CD14-positive monocyte (primary cell): ENCODE measurements around the gene SLC39A1. TPM values are rescaled to one million over a fixed set of nuclear protein-coding genes. Genes with fewer than 3 reads are reported as not detected.
"Not testable (repeated sequence)": the region's sequence is repeated elsewhere in the genome, so short reads cannot be mapped to it uniquely, and the experiment has no call there.

Experiments
- DNase-seq, 3 donors: peaks; one replicate each; pipeline ENCODE4 v3.0.0-alpha.2; 2011 to 2022
- H2AFZ ChIP-seq: 2 replicates; pipeline ENCODE4 v1.6.0; 2012; ENCODE audit warnings: mild to moderate bottlenecking, low read depth, low read length, inconsistent platforms; ENCODE audit not compliant: insufficient read depth, poor library complexity, severe bottlenecking
- H3K27ac ChIP-seq, 2 donors: 1 replicate in 1 of 2; 2 replicates in 1 of 2; pipeline ENCODE4 v1.5.1; 2012 to 2013; ENCODE audit warnings: low read length in 2 of 2, control low read depth in 1 of 2, inconsistent platforms in 1 of 2, low read depth in 1 of 2, mild to moderate bottlenecking in 1 of 2
- H3K27me3 ChIP-seq, 2 donors: one replicate each; pipeline versions ENCODE4 v1.6.0 to v1.6.1; 2011 to 2013; ENCODE audit warnings: low read length in 2 of 2; ENCODE audit not compliant: control insufficient read depth in 2 of 2, insufficient read depth in 2 of 2
- H3K36me3 ChIP-seq, 2 donors: replicated peaks in 1 of 2; 1 replicate in 1 of 2; 2 replicates in 1 of 2; pipeline versions ENCODE4 v1.5.1 to v1.6.1; 2012 to 2013; ENCODE audit warnings: low read length in 2 of 2, control low read depth in 1 of 2, inconsistent platforms in 1 of 2, mild to moderate bottlenecking in 1 of 2; ENCODE audit not compliant: insufficient read depth in 2 of 2, control insufficient read depth in 1 of 2
- H3K4me1 ChIP-seq, 2 donors: 1 replicate in 1 of 2; 2 replicates in 1 of 2; pipeline versions ENCODE4 v1.5.1 to v1.6.1; 2012 to 2013; ENCODE audit warnings: low read length in 2 of 2, control low read depth in 1 of 2, inconsistent platforms in 1 of 2, mild to moderate bottlenecking in 1 of 2, moderate library complexity in 1 of 2; ENCODE audit not compliant: insufficient read depth in 2 of 2, control insufficient read depth in 1 of 2
- H3K4me2 ChIP-seq: replicated peaks from 2 replicates; pipeline ENCODE3; 2012; ENCODE audit warnings: low read length, moderate library complexity, mild to moderate bottlenecking; ENCODE audit not compliant: poor library complexity, severe bottlenecking; ENCODE audit errors: extremely low read depth
- H3K4me3 ChIP-seq, 3 experiments: fragments of 200-600 bp in 1 of 3; sonication (generic) in 1 of 3; replicated peaks in 1 of 3; 1 replicate in 2 of 3; 2 replicates in 1 of 3; pipeline ENCODE4 v1.5.1; 2011 to 2013; ENCODE audit warnings: low read length in 3 of 3, mild to moderate bottlenecking in 3 of 3, control low read depth in 2 of 3, low read depth in 2 of 3, inconsistent platforms in 1 of 3, moderate library complexity in 1 of 3
- H3K79me2 ChIP-seq: 2 replicates; pipeline ENCODE4 v1.6.0; 2012; ENCODE audit warnings: mild to moderate bottlenecking, control low read depth, inconsistent platforms, low read length, moderate library complexity; ENCODE audit not compliant: insufficient read depth
- H3K9ac ChIP-seq: 2 replicates; pipeline ENCODE4 v1.6.0; 2017; ENCODE audit warnings: low read length, mild to moderate bottlenecking; ENCODE audit not compliant: insufficient read depth, poor library complexity, severe bottlenecking
- H3K9me3 ChIP-seq, 2 donors: replicated peaks in 1 of 2; 1 replicate in 1 of 2; 2 replicates in 1 of 2; pipeline versions ENCODE4 v1.5.1 to v1.6.1; 2012 to 2013; ENCODE audit warnings: low read length in 2 of 2, control low read depth in 1 of 2; ENCODE audit not compliant: control insufficient read depth in 1 of 2, insufficient read depth in 1 of 2
- H4K20me1 ChIP-seq: 2 replicates; pipeline ENCODE4 v1.6.0; 2012; ENCODE audit warnings: mild to moderate bottlenecking, low read length, control low read depth, moderate library complexity; ENCODE audit not compliant: insufficient read depth
- H3K27ac Mint-ChIP-seq, 7 donors: one replicate each; pipeline ENCODE4 v1.8.0; 2020; ENCODE audit warnings: mild to moderate bottlenecking in 7 of 7, mixed read lengths in 7 of 7, moderate library complexity in 6 of 7, inconsistent platforms in 2 of 7
- H3K27me3 Mint-ChIP-seq, 3 donors: one replicate each; pipeline ENCODE4 v1.8.0; 2021 to 2022; ENCODE audit warnings: low read depth in 3 of 3, mild to moderate bottlenecking in 3 of 3, mixed read lengths in 3 of 3, moderate library complexity in 3 of 3, inconsistent platforms in 1 of 3
- H3K36me3 Mint-ChIP-seq, 2 donors: one replicate each; pipeline ENCODE4 v1.8.0; 2020; ENCODE audit warnings: mixed read lengths in 2 of 2, inconsistent platforms in 1 of 2, mild to moderate bottlenecking in 1 of 2
- H3K4me1 Mint-ChIP-seq: one replicate; pipeline ENCODE4 v1.8.0; 2020; ENCODE audit warnings: mild to moderate bottlenecking, mixed read lengths
- H3K4me3 Mint-ChIP-seq, 2 donors: one replicate each; pipeline ENCODE4 v1.8.0; 2020; ENCODE audit warnings: mild to moderate bottlenecking in 2 of 2, mixed read lengths in 2 of 2, moderate library complexity in 1 of 2
- H3K9me3 Mint-ChIP-seq, 7 donors: one replicate each; pipeline ENCODE4 v1.8.0; 2020 to 2022; ENCODE audit warnings: mixed read lengths in 7 of 7, mild to moderate bottlenecking in 6 of 7, moderate library complexity in 6 of 7, inconsistent platforms in 2 of 7
- CTCF ChIP-seq: fragments of 200-600 bp; IDR thresholded peaks from one replicate; pipeline ENCODE4 v1.8.0; 2022; ENCODE audit warnings: antibody characterized with exemption, mild to moderate bottlenecking
- WGBS: methylation state at CpG from one replicate; pipeline ENCODE4 v1.1.5; 2013; ENCODE audit warnings: missing lambda C conversion rate; ENCODE audit not compliant: insufficient coverage; 5-methylcytosine and 5-hydroxymethylcytosine counted together
- intact Hi-C, 2 donors: fragments of 100-400 bp; cut with micrococcal nuclease; formaldehyde crosslinking; loops; one replicate each; pipeline versions ENCODE4 v1.15.0 to v1.15.1; 2023
- polyA plus RNA-seq, 3 donors: library from polyadenylated mRNA; depleted of rRNA in 1 of 3; unstranded in 2 of 3; stranded (reverse) in 1 of 3; fragments of 300-500 nt in 2 of 3; fragments of >200 nt in 1 of 3; fragmentation: Illumina TruSeq in 2 of 3; gene quantifications; 1 replicate in 2 of 3; 2 replicates in 1 of 3; pipeline ENCODE4 v1.2.3, GENCODE V29; 2012 to 2021
- small RNA-seq: library from RNA; depleted of rRNA; stranded (forward); fragments of <200 nt; gene quantifications from one replicate; pipeline ENCODE3, GENCODE V24; 2012; ENCODE audit warnings: low read depth; ENCODE audit not compliant: insufficient read length

Gene SLC39A1
- polyA plus RNA-seq, 3 donors = 37.6 to 83.1 (median 82.1) TPM

GRCh38 chr1:153912349-153912748 lies 51.0 kb downstream of the SLC39A1 start:
- no peak for TF ChIP-seq CTCF
- peaks cover 2% of the 10 kb centered on the region for H3K4me1 Mint-ChIP-seq
- H3K36me3 ChIP-seq = peaks cover 8 to 23% of the 10 kb centered on the region in 2 donors
- no peaks in the 10 kb centered on the region for H3K9me3 ChIP-seq
- peaks cover 16 to 36% of the 10 kb centered on the region in 2 donors for H3K36me3 Mint-ChIP-seq
- H3K4me3 Mint-ChIP-seq = no peak overlapping the region
- peak overlapping the region in 1 of 7 donors; percentile 6 for H3K27ac Mint-ChIP-seq
- intact Hi-C loops = no loop called here
- H3K27me3 Mint-ChIP-seq = no peaks in the 10 kb centered on the region
- no peak overlapping the region for H3K4me2 ChIP-seq
- no peaks in the 10 kb centered on the region for H3K27me3 ChIP-seq
- no peak overlapping the region for H3K9ac ChIP-seq
- H2AFZ ChIP-seq = no peak overlapping the region
- peaks cover 100% of the 10 kb centered on the region for H3K79me2 ChIP-seq
- H3K9me3 Mint-ChIP-seq = no peaks in the 10 kb centered on the region
- no peak overlapping the region for H3K27ac ChIP-seq
- no peak for DNase-seq
- no peaks in the 10 kb centered on the region for H3K4me1 ChIP-seq
- peaks cover 80% of the 10 kb centered on the region for H4K20me1 ChIP-seq
- no CpG with 5 or more reads among the region's 2 CpGs for WGBS
- no peak overlapping the region for H3K4me3 ChIP-seq

DNA sequence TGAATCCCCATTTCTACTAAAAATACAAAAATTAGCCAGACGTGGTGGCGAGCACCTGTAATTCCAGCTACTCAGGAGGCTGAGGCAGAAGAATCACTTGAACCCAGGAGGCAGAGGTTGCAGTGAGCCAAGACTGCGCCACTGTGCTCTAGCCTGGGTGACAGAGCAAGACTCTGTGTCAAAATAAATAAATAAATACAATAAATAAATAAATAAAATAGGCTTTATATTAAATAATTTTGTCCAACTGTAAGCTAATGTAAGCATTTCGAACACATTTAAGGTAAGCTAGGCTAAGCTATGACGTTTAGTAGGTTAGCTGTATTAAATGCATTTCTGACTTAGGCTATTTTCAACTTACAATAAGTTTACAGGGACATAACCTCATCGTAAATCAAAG lies 52.8 kb downstream of the SLC39A1 start:
- H3K4me1 ChIP-seq, H3K4me3 Mint-ChIP-seq, H3K27me3 ChIP-seq, H3K27me3 Mint-ChIP-seq, H3K27ac ChIP-seq, H3K9me3 Mint-ChIP-seq, H3K4me1 Mint-ChIP-seq, H3K4me2 ChIP-seq, H3K9me3 ChIP-seq, H3K9ac ChIP-seq, H3K4me3 ChIP-seq, DNase-seq, H2AFZ ChIP-seq, intact Hi-C loops: not testable (repeated sequence)
- peak overlapping the region in 1 of 7 donors; percentile 6 for H3K27ac Mint-ChIP-seq
- H4K20me1 ChIP-seq = peaks cover 80% of the 10 kb centered on the region
- peaks cover 100% of the 10 kb centered on the region for H3K79me2 ChIP-seq
- no CpG with 5 or more reads among the region's 6 CpGs for WGBS
- peaks cover 4 to 17% of the 10 kb centered on the region in 2 donors for H3K36me3 ChIP-seq
- peaks cover 15 to 39% of the 10 kb centered on the region in 2 donors for H3K36me3 Mint-ChIP-seq

Small RNAs within 50 kb of the gene (small RNA-seq; reads per million reads assigned to genes)
- gene MIR6737 = not detected

Other genes with a start within 250 kb of the SLC39A1 start
- gene INTS3, start 235.5 kb downstream of the SLC39A1 start, polyA plus RNA-seq = 10 to 100 TPM in 2 of 3 donors, 1 to 10 TPM in 1; 9.2 to 76.9 (median 15.9) TPM
- gene SLC27A3, start 188.1 kb downstream of the SLC39A1 start, polyA plus RNA-seq = 100 to 1,000 TPM in 2 of 3 donors, 10 to 100 TPM in 1; 84.5 to 123 (median 118) TPM
- 10 to 100 TPM in 1 of 3 donors, 1 to 10 TPM in 2; 1.1 to 11.0 (median 2.0) TPM for gene GATAD2B, start 40.6 kb downstream of the SLC39A1 start, polyA plus RNA-seq
- 100 to 1,000 TPM in 1 of 3 donors, 10 to 100 TPM in 1, 1 to 10 TPM in 1; 7.8 to 324 (median 10.9) TPM for gene DENND4B, start 16.8 kb downstream of the SLC39A1 start, polyA plus RNA-seq
- 10 to 100 TPM; 13.7 to 86.0 (median 21.2) TPM for gene CRTC2, start 4.9 kb downstream of the SLC39A1 start, polyA plus RNA-seq
- 1 to 10 TPM; 5.0 to 7.6 (median 6.8) TPM for gene CREB3L4, start 4.4 kb upstream of the SLC39A1 start, polyA plus RNA-seq
- gene JTB, start 14.1 kb upstream of the SLC39A1 start, polyA plus RNA-seq = 100 to 1,000 TPM; 150 to 391 (median 312) TPM
- 1 to 10 TPM; 1.8 to 5.1 (median 3.9) TPM for gene RAB13, start 22.8 kb upstream of the SLC39A1 start, polyA plus RNA-seq
- gene RPS27, start 27.2 kb upstream of the SLC39A1 start, polyA plus RNA-seq = 1,000 to 10,000 TPM; 4,186 to 7,443 (median 4,309) TPM
- gene NUP210L, start 191.5 kb upstream of the SLC39A1 start, polyA plus RNA-seq = under 1 TPM in 1 of 3 donors, not detected in 2; 0.03 TPM
- gene TPM3, start 228.6 kb upstream of the SLC39A1 start, polyA plus RNA-seq = 1,000 to 10,000 TPM in 2 of 3 donors, 100 to 1,000 TPM in 1; 418 to 1,159 (median 1,153) TPM
- not detected for gene CFAP141, start 242.8 kb upstream of the SLC39A1 start, polyA plus RNA-seq